HL-60/S4 (cell line): ENCODE results near the gene ATF2.

Experiments
- in situ Hi-C: fragments of 300-500 bp; cut with MboI; formaldehyde crosslinking; loops from 2 replicates; pipeline ENCODE4 v1.14.3; 2022; ENCODE audit warnings: low sequenced_read_pairs

ATF2 gene, protein sequence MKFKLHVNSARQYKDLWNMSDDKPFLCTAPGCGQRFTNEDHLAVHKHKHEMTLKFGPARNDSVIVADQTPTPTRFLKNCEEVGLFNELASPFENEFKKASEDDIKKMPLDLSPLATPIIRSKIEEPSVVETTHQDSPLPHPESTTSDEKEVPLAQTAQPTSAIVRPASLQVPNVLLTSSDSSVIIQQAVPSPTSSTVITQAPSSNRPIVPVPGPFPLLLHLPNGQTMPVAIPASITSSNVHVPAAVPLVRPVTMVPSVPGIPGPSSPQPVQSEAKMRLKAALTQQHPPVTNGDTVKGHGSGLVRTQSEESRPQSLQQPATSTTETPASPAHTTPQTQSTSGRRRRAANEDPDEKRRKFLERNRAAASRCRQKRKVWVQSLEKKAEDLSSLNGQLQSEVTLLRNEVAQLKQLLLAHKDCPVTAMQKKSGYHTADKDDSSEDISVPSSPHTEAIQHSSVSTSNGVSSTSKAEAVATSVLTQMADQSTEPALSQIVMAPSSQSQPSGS

GRCh38 chr2:175167792-175168563 lies at the start of gene ATF2:
Gene ATF2, minus strand, starts transcription at chr2:175168203. Its CDS starts 31,760 bp downstream, at chr2:175136443.
- in situ Hi-C loops: no loop called here

DNA sequence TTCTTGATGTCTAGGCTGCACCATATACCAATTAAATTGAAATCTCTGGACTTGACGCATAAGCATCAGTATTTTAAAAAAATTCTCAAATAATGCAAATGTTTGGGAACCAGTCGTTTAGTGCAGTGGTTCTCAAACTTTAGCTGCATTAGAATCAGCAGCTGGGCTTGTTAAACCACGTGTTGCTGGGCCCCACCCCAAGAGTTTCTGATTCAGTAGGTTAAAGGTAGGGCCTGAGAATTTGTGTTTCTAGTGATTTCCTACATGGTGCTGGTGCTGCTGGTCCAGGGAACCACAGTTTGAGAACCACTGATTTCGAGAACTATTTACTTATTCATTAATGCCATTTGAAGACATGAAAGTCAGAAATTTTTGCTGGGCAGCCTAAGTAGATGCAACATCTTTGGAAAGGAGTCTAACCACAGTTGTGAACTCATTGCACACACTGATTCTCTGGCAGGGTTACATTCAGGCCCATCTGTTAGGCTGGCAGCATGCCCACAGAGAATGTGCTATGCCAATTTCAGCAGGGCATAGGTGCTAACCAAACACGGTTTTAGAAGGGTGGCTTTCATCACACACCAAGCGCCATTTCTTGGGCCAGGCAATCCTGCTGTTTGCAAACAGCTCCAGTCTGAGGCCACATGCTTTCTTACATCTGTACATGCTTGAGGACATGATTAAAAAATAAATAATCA lies 39.9 kb upstream of the ATF2 start:
- in situ Hi-C loops: no loop called here

DNA sequence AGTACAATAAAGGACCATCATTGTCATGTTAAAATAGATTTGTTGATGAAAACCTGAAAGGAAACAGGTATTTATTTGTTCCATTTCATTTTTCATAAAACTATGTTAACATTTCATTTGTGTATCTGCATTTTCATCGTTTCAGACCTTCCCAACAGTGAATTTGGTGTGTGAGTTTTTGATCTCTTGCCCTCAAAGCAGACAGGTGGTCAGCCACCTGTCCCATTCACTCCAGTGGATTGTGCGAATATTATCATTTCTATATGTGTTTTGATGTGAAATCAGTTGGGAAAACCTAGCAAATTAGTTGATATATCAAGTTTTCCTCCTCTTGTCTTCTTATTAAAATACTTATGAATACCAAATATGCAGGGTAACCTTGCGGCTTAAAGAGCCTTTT lies 38.9 kb upstream of the ATF2 start:
- in situ Hi-C loops: no loop called here

DNA sequence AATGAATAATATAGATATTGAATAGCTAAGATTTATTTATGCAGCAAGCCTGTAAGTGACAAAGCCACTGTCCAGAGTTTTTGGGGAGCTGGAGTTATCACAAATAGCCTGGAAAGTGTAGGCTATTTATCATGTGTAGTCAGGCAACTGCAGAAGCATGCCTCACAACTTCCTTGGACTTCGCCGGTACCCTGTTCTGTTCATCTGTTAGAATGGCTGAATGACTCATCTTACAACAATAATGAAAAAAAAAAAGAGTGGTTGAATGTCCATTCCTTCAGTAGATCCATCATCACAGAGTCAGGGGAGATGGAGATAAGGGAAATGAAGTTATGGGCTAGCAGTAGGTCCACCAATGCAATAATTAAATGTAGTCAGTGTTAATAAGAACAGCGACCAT lies 37.5 kb upstream of the ATF2 start:
- in situ Hi-C loops: no loop called here

- in situ Hi-C loops: no loop called here
Measured at GRCh38 chr2:175203621-175204496, 35.9 kb upstream of the ATF2 start.

DNA sequence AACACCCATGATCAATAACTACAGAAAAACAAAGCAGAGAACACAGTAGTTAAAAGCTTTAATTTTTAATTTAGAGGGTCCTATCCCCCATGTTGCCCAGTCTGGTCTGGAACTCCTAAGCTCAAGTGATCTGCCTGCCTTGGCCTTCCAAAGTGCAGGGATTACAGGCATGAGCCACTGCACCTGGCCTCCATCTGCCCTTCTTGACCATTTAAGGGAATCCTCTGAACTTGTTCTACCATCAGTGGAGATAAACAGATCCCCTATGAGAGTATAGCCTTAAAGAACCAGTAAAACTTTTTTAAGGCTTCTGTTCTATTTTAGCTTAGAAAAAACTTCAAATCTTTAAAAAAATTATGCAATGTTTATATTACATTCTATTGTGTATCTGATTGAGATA lies 27.0 kb upstream of the ATF2 start:
- in situ Hi-C loops: no loop called here

GRCh38 chr2:175188761-175189160 lies 20.8 kb upstream of the ATF2 start:
- in situ Hi-C loops: no loop called here

GRCh38 chr2:175187378-175187777 lies 19.4 kb upstream of the ATF2 start:
- in situ Hi-C loops: no loop called here

DNA sequence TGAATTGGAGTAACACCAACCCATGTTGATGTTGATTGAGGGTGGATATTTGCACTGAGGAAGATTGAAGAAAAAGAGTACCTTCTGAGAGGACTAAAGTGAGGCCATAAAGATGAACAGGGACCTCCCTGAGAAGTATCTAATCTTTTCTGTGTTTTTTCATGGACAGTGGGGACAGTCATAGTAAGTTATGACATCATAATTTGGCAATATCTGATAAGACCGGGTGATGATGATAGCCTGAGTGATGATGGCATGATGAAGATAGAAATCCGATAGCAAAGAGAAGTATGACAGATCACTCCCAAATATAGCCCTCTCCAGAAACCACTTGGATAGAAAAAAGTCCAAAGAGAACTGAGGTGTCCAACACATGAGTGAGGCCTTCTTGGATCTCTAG lies 15.7 kb upstream of the ATF2 start:
- in situ Hi-C loops: no loop called here

DNA sequence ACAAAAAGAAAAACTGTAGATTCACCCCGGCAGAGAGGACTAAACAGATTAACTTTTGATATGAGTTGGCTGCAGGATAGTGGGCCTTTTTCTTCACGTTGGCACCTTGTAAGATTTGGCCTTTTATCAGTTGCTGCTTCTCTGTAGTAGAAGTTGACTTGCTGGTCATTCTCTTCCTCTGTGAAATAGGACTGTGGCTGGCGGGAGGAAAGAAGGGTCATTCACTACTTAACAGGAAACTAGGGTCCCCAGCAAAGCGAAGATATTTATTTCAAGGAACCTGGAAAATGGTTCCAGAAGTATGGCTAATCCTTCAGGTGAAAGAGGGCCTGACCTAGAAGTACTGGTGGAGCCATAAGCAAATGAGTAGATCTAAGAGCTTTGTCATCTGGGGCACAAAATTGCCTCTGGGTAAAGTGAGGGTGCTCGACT lies 13.9 kb upstream of the ATF2 start:
- in situ Hi-C loops: no loop called here

GRCh38 chr2:175181104-175181876 lies 13.3 kb upstream of the ATF2 start, which contains the start of gene ATP5MC3:
Gene ATP5MC3, minus strand, starts transcription at chr2:175181710. Its CDS starts 317 bp downstream, at chr2:175181393.
- in situ Hi-C loops: no loop called here

GRCh38 chr2:175180701-175181103 lies 12.7 kb upstream of the ATF2 start:
- in situ Hi-C loops: no loop called here

GRCh38 chr2:175176624-175177023 lies 8.6 kb upstream of the ATF2 start:
- in situ Hi-C loops: no loop called here

DNA sequence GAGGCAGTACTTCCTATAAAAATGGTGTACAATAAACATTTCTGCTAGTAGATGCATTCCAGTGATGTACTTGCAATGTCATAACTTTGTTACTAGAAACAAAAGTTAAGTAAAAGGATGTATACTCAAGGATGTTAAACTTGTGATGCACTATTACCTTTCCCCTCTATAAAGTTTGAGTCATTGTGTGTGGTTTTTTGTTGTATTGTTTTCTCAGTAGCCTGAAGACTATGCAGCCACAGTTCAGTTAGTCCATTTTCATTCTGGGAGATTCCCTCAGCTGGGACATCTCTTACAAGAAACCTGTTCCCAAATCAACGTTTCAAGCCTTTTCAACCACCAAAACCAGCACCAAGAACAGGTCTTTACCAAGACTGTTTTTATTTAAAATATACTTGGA lies 7.9 kb upstream of the ATF2 start:
- in situ Hi-C loops: no loop called here

DNA sequence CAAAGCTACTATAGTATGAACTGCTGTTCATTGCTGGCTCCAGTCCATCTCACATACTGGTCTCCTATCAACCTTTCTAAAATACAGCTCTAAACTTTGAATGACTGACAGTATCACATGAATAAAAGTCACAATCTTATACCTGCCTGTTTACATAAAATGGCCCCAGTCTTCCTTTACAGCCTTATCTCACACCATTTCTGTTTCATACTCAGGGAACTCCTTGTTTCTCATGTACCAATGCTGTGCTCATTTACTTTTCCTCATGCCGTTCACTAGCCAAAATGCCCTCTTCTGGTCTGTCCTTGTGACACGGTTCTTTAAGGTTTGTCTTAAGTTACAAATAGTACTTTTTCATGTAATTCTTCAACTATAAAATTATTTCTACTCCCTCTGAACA lies 7.3 kb upstream of the ATF2 start:
- in situ Hi-C loops: no loop called here

DNA sequence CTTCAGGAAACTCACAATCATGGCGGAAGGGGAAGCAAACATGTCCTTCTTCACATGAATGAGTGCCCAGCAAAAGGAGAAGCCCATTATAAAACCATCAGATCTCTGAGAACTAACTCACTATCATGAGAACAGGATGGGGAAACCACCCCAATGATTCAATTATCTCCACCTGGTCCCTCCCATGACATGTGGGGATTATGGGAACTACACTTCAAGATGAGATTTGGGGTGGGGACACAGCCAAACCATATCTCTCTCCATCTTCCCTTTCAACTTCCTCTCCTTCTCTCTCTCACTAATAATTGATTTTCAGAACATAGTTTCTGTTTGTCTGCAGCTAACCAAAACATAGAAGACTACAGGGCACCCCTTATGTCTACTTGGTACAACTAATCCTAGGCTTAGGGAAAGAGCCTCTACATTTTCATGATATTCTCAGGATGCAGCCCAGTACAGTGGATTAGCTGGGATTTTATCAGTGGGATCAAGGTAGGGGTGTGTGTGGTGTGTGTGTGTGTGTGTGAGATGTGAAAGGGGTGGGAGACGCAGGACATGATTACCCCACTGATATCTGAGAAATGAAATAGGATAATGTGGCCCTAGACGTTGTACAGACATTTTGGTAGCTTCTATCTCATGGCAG lies 2.8 kb upstream of the ATF2 start:
- in situ Hi-C loops: no loop called here

DNA sequence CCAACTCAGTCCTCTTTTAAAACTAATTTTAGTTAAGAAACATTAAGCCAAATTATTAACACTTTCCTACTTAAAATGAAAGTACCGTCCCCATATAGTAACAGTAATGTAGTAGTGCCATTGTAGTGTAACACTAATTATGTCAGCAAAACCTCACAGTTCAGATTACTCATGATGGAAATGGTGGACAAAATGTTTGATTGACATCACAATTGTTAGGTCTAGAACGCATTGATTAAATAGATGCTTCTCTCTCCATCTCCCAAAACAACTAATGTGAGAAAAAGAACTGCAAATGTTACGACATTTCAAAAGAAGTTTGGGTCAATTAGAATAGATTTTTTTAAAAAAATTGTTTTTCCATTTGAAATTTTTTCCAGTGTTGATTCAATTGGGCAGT lies 1.2 kb upstream of the ATF2 start:
- in situ Hi-C loops: no loop called here

- in situ Hi-C loops: no loop called here
Measured at GRCh38 chr2:175168564-175168945, 552 bp upstream of the ATF2 start.
